Keratinocyte (primary cell): ENCODE results near the gene RNF212. TPM values are rescaled to one million over a fixed set of nuclear protein-coding genes. Genes with fewer than 3 reads are reported as not detected.

Experiments used
- DNase-seq: peaks from one replicate; pipeline ENCODE4 v3.0.0-alpha.2; 2011; ENCODE audit warnings: low read depth, missing footprints, low spot score
- FAIRE-seq: peaks from 2 replicates; lab custom pipeline; 2011; peaks lifted over from hg19 to GRCh38; lab: Jason Lieb, UNC
- H2AFZ ChIP-seq: 2 replicates; pipeline ENCODE4 v1.6.0; 2012; ENCODE audit warnings: low read length, control low read depth, inconsistent platforms; ENCODE audit not compliant: control insufficient read depth
- H3K27ac ChIP-seq: 2 replicates; pipeline ENCODE4 v1.5.1; 2011; ENCODE audit warnings: low read length; ENCODE audit not compliant: control insufficient read depth, insufficient read depth
- H3K27me3 ChIP-seq: 3 replicates; pipeline ENCODE4 v1.6.0; 2011; ENCODE audit warnings: low read length; ENCODE audit not compliant: control insufficient read depth, insufficient read depth; ENCODE audit errors: extremely low read depth
- H3K36me3 ChIP-seq, 2 experiments: 2 replicates in 1 of 2; 3 replicates in 1 of 2; pipeline ENCODE4 v1.5.1; 2011; ENCODE audit warnings: low read length in 2 of 2, mild to moderate bottlenecking in 1 of 2; ENCODE audit not compliant: control insufficient read depth in 2 of 2, insufficient read depth in 2 of 2; ENCODE audit errors: extremely low read depth in 1 of 2
- H3K4me1 ChIP-seq: 3 replicates; pipeline ENCODE4 v1.5.1; 2011; ENCODE audit warnings: low read length; ENCODE audit not compliant: control insufficient read depth, insufficient read depth; ENCODE audit errors: extremely low read depth
- H3K4me2 ChIP-seq: 3 replicates; pipeline ENCODE4 v1.6.0; 2011; ENCODE audit warnings: low read depth, low read length; ENCODE audit not compliant: control insufficient read depth, insufficient read depth; ENCODE audit errors: extremely low read depth
- H3K4me3 ChIP-seq, 3 experiments: fragments of 200-600 bp in 1 of 3; sonication (generic) in 1 of 3; 2 replicates in 2 of 3; 3 replicates in 1 of 3; pipeline ENCODE4 v1.5.1; 2011 to 2016; ENCODE audit warnings: low read length in 3 of 3, mild to moderate bottlenecking in 3 of 3, control low read depth in 2 of 3, inconsistent platforms in 1 of 3, low read depth in 1 of 3, mixed read lengths in 1 of 3, mixed run types in 1 of 3, moderate library complexity in 1 of 3; ENCODE audit not compliant: control insufficient read depth in 2 of 3, insufficient read depth in 2 of 3; ENCODE audit errors: extremely low read depth in 1 of 3
- H3K79me2 ChIP-seq: 2 replicates; pipeline ENCODE4 v1.6.0; 2012; ENCODE audit warnings: low read length; ENCODE audit not compliant: control insufficient read depth, insufficient read depth
- H3K9ac ChIP-seq: 3 replicates; pipeline ENCODE4 v1.6.0; 2011; ENCODE audit warnings: low read length; ENCODE audit not compliant: control insufficient read depth, insufficient read depth; ENCODE audit errors: extremely low read depth
- H3K9me1 ChIP-seq: 3 replicates; pipeline ENCODE4 v1.6.0; 2011; ENCODE audit warnings: low read length; ENCODE audit not compliant: control insufficient read depth, insufficient read depth; ENCODE audit errors: extremely low read depth
- H3K9me3 ChIP-seq: 2 replicates; pipeline ENCODE4 v1.5.1; 2012; ENCODE audit warnings: low read depth, low read length; ENCODE audit not compliant: control insufficient read depth
- H4K20me1 ChIP-seq: 3 replicates; pipeline ENCODE4 v1.6.0; 2011; ENCODE audit warnings: low read length; ENCODE audit not compliant: control insufficient read depth, insufficient read depth; ENCODE audit errors: extremely low read depth
- EZH2 ChIP-seq: IDR thresholded peaks from one replicate; pipeline ENCODE4 v1.6.1; 2012; ENCODE audit warnings: inconsistent platforms, mild to moderate bottlenecking, low read length, moderate library complexity
- dilution Hi-C: fragments of 300-500 bp; cut with MboI; formaldehyde crosslinking; loops from one replicate; pipeline ENCODE4 v1.7.0; 2020; ENCODE audit warnings: low sequenced_read_pairs; ENCODE audit not compliant: extremely low pct_ligation_motif_present
- polyA plus RNA-seq, 5 experiments: library from polyadenylated mRNA; depleted of rRNA in 3 of 5; stranded (reverse) in 3 of 5; stranded (forward) in 1 of 5; unstranded in 1 of 5; fragments of >200 nt; gene quantifications; 1 replicate in 1 of 5; 2 replicates in 3 of 5; 3 replicates in 1 of 5; pipeline versions ENCODE4 v1.2.1 to v1.2.3, GENCODE V29; 2011 to 2012; ENCODE audit warnings: missing spikeins in 2 of 5, low read depth in 1 of 5, low replicate concordance in 1 of 5
- TF ChIP-seq, protein P1 (sequence below), 3 experiments: IDR thresholded peaks in 1 of 3; conservative IDR thresholded peaks in 1 of 3; optimal IDR thresholded peaks in 1 of 3; 2 replicates in 2 of 3; 3 replicates in 1 of 3; pipeline versions ENCODE3 to v1.5.1; 2011; ENCODE audit warnings: low read length in 3 of 3, mild to moderate bottlenecking in 3 of 3, moderate library complexity in 2 of 3, control low read depth in 1 of 3, inconsistent platforms in 1 of 3; ENCODE audit not compliant: insufficient read depth in 2 of 3; ENCODE audit errors: extremely low read depth in 1 of 3

The RNF212 gene
- polyA plus RNA-seq, 1 donor (not counting 4 experiments of a cell fraction or from before 2014, with no cell fraction given): 0.16 TPM

DNA sequence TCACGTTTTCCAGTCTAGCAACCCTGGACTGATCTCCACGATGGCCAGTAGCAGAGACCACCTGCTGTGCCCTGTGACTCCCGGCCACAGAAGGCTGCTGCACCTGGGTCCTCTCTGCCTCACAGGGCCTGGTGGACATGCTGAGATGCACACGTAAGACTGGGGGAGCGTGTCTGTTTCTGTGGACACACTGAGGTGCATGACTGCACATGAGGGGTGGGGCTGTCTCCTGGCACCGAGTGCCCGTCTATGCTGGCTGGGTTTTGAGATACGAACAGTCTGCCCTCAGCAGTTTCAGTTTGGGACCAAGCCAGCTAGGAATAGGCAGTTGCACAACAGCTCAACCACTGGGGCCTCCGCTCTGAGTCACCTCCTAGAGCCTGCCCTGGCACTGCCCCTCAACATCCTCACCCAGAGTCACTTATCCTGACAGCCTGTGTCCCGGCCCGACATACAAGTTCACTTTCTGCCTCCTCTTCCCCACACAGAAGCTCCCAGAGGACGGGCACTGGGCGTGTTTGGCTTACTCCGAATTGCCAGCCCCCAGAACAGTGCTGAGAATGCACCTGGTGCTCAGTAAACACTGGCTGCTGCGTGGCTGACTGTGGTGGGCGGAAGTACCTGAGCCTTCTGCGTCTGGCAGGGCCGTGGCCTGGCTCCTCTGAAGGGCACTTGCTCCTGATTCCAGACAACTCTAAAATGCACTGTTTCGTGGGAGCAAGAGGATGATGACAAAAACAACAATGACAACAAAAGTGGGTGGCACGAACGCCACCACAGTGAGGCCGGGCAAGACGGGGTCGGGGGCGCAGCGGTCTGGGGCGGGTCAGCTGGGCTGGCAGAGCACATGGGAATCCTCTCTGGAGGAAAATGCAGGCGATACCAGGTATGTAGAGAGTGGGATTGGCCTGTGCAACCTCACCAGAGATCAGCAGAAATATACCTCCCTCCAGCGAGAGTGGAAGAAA lies 30.9 kb downstream of the RNF212 start:
- H2AFZ ChIP-seq: peak overlapping the region; percentile 70
- TF ChIP-seq EZH2: no peak
- TF ChIP-seq, protein P1, sequence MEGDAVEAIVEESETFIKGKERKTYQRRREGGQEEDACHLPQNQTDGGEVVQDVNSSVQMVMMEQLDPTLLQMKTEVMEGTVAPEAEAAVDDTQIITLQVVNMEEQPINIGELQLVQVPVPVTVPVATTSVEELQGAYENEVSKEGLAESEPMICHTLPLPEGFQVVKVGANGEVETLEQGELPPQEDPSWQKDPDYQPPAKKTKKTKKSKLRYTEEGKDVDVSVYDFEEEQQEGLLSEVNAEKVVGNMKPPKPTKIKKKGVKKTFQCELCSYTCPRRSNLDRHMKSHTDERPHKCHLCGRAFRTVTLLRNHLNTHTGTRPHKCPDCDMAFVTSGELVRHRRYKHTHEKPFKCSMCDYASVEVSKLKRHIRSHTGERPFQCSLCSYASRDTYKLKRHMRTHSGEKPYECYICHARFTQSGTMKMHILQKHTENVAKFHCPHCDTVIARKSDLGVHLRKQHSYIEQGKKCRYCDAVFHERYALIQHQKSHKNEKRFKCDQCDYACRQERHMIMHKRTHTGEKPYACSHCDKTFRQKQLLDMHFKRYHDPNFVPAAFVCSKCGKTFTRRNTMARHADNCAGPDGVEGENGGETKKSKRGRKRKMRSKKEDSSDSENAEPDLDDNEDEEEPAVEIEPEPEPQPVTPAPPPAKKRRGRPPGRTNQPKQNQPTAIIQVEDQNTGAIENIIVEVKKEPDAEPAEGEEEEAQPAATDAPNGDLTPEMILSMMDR (optimal IDR thresholded peaks at IDR 0.05 in 1 of 3, IDR thresholded peaks at IDR 0.05 in 1 of 3, conservative IDR thresholded peaks at IDR 0.05 in 1 of 3; ENCODE audit: extremely low read depth in 1 of 3, insufficient read depth in 2 of 3, low read length in 3 of 3): no peak
- H3K79me2 ChIP-seq: no peaks in the 10 kb centered on the region
- peak overlapping the region; percentile 53 for H3K9ac ChIP-seq
- peaks cover 22% of the 10 kb centered on the region for H3K4me1 ChIP-seq
- DNase-seq: peak; percentile 69
- no peaks in the 10 kb centered on the region for H3K9me3 ChIP-seq
- H3K27ac ChIP-seq: peak overlapping the region; percentile 57
- H3K9me1 ChIP-seq: no peaks in the 10 kb centered on the region
- peak; percentile 97 for FAIRE-seq
- peak overlapping the region; percentile 55 for H3K4me2 ChIP-seq
- dilution Hi-C loops: no loop called here
- H3K4me3 ChIP-seq: peak overlapping the region in 1 of 3 experiments; percentile 40
- H3K36me3 ChIP-seq: no peaks in the 10 kb centered on the region
- peaks cover 21% of the 10 kb centered on the region for H3K27me3 ChIP-seq
- no peaks in the 10 kb centered on the region for H4K20me1 ChIP-seq

DNA sequence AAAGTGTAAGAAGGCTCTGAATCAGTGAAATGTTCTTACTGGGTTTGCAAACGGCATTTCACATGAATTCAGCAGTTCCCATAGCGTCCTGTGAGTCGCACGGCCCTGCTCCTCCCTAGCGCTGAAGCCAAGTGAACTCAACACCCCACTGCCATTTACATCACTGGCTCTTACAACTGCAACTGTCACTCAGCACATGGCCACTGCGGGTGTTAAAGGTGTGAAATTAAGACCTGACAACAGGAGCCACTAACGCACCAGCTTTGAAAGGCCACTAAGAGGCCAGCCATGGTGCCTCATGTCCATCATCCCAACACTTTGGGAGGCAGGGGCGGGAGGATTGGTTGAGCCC lies 31.7 kb downstream of the RNF212 start:
- H3K4me1 ChIP-seq: peaks cover 22% of the 10 kb centered on the region
- DNase-seq (no peak), FAIRE-seq (no peak)
- peak overlapping the region in 1 of 3 experiments; percentile 40 for H3K4me3 ChIP-seq
- dilution Hi-C loops: no loop called here
- H3K36me3 ChIP-seq: no peaks in the 10 kb centered on the region
- H3K9me3 ChIP-seq: no peaks in the 10 kb centered on the region
- peaks cover 21% of the 10 kb centered on the region for H3K27me3 ChIP-seq
- peak overlapping the region; percentile 55 for H3K4me2 ChIP-seq
- no peaks in the 10 kb centered on the region for H4K20me1 ChIP-seq
- no peak overlapping the region for H2AFZ ChIP-seq
- no peaks in the 10 kb centered on the region for H3K79me2 ChIP-seq
- H3K9ac ChIP-seq: peak overlapping the region; percentile 53
- TF ChIP-seq, protein P1 (optimal IDR thresholded peaks at IDR 0.05 in 1 of 3, IDR thresholded peaks at IDR 0.05 in 1 of 3, conservative IDR thresholded peaks at IDR 0.05 in 1 of 3; ENCODE audit: extremely low read depth in 1 of 3, insufficient read depth in 2 of 3, low read length in 3 of 3): no peak
- TF ChIP-seq EZH2: no peak
- H3K27ac ChIP-seq: peak overlapping the region; percentile 57
- no peaks in the 10 kb centered on the region for H3K9me1 ChIP-seq
